ACHN (cell line): ENCODE measurements around the gene GLYATL1B.
"Not testable (repeated sequence)": the region's sequence is repeated elsewhere in the genome, so short reads cannot be mapped to it uniquely, and the experiment has no call there.

Source experiments
- DNase-seq: peaks from one replicate; pipeline ENCODE4 v3.0.0-alpha.2; 2015
- in situ Hi-C: cut with HindIII; loops from 2 replicates; pipeline ENCODE4 v1.10.0; 2017; ENCODE audit warnings: low sequenced_read_pairs, low pct_ligation_motif_present, low pct_unique_long_range_greater_than_20kb

GLYATL1B gene

DNA sequence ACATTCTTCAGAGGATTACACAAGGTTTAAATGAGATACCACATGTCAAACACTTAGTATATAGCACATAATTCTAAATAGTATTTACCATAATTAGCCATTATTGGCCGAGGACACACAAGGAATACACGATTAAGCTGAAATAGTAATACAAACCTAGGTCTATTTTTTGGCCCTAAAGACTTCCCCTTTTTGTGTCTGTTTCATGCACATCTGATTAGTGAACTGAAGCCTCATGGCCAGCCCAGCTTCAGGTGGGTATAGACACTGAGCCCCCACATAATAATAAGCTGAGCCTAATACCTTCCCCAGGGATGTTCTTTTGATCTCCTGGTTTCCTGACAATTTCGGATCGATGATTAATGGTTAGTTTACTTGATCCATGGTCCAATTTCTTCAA is 2.1 kb downstream of the GLYATL1B start:
- DNase-seq: no peak
- in situ Hi-C loops: no loop called here

DNA sequence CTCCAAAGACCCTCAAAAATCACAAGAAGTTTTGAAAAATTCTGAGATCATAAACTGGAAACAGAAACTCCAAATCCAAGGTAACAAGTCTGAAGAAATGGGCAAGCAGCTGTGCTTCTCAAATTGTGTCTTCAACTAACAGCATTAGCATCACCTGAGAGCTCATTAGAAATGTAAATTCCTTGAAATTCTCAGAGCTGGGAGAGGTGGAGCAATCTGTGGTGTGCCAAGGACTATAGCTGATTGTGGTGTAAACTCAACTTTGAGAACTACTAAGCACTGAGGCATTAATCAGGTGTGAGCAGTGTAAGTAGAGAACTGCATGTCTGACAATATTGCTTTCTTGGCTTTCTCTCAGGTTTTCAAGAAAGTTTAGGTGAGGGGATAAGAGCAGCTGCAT is 7.5 kb downstream of the GLYATL1B start:
- in situ Hi-C loops, DNase-seq: not testable (repeated sequence)

DNA sequence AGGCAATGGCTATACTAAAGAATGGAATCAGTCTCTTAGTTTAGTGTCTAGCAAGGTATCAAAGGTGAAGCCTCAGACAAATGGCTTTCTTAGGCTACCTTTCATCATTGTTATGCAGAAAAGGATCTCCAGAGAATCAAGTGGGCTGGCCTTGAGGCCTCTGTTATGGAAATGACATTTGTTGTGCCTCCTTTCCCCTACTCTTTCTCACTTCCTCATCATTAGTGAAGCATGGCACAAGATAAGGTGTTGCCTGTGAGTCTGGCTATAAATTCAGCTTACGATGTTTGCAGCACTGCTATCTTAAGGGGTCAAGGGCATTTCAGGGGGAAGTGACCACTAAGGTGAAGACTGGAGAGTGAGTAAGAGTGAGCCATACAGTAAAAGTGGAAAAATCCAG is 9.1 kb downstream of the GLYATL1B start:
- in situ Hi-C loops, DNase-seq: not testable (repeated sequence)

DNA sequence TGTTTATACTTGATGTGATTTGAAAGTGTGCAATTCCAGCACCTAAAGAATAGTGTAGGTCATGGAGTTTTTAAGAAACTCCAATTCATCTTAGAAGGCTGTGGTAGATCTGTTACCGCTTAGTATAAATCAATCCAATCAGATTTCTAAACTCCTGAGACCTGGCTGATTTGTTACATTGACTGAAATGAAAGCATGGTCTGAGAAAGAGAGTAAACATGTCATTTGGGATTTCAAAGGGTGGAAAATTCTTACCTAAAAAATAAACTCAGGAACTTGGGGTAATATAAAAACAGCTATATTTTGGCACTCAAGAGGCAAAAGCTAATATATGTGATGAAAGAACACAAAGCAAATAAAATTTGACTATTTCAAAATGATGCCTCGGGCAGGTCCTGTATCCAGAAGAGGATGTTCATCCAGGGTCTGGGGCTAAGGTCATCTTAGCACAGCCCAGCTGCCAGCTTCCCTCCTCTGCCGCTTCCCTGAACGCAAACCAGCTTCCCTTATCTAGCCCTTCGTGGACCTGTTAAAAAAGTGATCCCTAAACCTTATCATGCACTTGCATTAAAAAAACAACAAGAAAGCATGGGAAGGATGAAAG is 10.0 kb downstream of the GLYATL1B start:
- in situ Hi-C loops, DNase-seq: not testable (repeated sequence)

DNA sequence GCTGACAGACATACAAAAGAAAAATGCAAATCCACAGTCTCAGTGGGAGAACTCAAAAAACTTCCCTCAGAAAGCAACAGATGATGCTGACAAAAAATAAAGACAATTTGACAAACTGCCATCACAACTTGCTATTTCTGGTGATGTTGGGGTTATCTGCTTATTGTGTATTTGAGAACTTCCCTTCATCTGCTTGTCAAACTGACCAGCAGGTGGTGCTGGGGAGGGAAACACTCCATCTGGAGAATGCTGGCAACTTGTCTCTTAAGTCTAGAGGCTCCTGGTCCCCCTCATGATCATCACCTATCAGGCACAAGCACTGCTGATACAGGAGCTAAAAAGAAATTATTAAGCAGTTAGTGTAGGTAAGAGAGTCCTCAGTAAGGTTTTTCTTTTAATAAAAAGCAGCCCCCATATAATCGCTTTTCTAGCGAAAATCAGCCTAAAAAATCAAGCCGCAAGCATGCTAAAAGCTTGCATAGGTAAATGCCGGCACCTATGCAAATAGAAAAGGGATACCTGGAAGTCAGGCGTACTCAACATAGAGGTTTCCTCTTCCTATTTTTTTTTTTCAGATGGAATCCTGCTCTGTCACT is 11.1 kb downstream of the GLYATL1B start:
- peak; percentile 60 for DNase-seq
- in situ Hi-C loops: no loop called here

DNA sequence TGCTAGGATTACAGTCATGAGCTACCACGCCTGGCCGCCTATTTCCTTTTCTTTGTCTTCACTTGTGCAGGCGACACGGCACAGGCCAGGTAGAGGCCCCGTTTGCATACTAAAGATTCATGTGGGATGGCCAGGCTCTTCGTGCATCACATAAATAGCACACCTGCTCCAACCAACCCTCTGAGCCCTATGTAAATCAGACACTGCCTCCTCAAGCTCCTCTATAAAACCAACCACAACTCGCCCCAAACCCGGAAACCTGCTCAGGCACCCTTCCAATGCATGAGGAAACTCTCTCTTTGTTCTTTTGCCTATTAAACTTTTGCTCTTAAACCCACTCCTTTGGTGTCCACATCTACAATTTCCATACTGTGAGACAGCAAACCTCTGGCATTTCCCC is 11.8 kb downstream of the GLYATL1B start:
- in situ Hi-C loops, DNase-seq: not testable (repeated sequence)

DNA sequence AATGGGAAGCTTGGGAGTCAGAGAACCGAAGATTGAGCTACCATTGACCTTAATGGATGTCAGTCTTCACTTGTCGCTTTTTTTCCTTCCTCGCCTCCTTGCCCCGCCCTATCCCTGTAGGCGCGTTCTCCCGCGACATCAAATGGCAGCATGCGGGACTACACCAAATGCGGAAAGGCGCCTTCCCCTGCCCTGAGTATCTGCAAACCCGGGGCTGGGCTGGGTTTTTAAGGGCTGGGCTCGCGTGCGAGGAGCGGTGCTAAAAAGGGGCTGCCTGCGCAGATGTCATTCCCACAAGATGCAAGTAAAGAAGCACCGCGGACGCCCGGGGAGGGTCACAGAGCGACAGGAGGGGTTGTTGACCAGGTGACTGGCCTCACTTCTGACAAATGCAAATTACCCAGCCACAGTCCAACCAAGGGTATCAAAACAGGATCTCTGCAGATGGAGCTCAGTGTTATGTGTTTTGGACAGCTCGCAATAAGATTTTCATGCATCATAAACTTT is 16.2 kb downstream of the GLYATL1B start:
- peak; percentile 73 for DNase-seq
- in situ Hi-C loops: no loop called here

DNA sequence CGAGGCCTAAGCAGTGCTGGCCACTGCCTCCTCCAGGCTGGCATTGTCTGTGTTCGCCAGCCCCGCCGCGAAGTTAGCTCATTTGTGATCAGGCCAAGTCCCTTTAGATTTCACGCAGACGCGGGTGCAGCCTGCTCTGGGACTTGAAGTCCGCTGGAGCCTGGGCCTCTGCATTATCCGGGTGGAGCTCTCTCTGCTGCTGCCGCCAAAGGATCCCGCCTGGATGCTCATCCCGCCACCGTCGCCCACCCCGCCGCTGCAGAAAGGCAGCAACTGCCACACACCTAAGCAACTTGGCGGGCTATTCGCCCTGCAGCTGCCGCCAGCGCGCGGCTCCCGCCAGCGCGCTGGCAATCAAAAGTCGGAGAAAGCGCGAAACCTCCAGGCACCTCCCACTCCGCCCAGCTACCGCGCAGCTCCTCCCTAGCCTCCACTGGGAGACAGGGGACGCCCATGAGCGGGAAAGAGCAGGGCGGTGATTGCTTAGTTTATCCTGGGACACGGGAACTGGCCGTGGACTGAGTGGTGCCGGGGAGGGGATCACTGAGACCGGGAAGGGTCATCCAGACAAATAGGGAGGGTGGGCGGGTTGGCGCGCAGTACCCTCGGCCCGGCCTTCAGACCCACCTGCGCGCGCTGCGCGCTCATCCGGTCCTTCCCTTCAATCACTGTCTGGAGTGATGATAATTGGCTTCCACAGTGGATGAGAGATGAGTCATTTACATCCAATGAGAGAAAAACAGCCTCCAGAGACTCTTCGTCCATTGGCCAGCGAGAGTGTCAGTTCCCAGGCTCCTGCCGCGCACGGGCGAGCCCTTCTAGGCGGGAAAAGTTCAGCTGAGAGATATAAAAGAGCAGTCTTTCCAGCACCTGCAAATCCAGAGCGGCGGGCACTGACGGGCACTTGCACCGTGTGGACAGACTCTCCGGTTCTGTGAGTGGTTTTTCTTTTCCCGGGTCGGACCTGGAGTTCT is 20.5 kb downstream of the GLYATL1B start, which contains the start of gene FAM111B:
Gene FAM111B (plus strand): TSS at position 875 of the 974 bp plus-strand sequence. CDS start 2,389 bp downstream, outside the sequence.
- peak; percentile 93 for DNase-seq
- in situ Hi-C loops: no loop called here

DNA sequence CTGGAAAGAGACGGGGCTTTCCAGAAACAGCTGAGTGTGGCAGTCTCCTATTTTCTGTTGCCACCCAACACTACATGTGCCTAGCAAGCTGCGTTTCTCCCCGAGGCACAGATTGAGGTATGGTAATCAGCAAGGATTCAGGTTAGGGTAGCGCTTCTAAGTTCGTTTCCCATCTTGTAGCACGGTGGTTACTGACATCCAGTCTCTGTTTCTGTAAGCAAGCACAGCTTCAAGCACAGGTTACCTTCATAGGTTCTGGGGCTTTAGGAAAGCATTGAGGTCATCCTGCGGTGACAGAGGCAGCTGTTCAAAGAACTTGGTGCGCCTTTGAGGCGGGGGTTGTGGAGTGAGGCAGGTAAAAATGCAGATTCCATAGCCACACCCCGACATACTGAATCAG is 21.6 kb downstream of the GLYATL1B start:
- DNase-seq, in situ Hi-C loops: not testable (repeated sequence)

DNA sequence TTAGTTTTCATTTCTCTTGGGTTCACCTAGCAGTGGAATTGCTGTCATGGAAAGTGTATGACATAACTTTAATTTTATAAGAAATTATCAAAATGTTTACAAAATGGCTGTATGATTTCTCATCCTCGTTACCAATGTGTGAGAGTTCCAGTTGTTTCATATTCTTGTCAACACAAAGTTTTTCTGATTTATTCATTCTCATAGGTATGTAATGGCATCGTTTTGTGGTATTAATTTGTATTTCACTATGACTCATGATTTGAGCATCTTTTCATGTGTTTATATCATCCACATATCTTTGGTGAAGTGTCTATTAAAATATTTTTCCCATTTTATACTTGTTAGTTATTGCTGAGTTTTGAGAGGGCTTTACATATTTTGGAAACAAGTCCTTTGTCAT is 26.4 kb downstream of the GLYATL1B start:
- no peak for DNase-seq
- in situ Hi-C loops: no loop called here

DNA sequence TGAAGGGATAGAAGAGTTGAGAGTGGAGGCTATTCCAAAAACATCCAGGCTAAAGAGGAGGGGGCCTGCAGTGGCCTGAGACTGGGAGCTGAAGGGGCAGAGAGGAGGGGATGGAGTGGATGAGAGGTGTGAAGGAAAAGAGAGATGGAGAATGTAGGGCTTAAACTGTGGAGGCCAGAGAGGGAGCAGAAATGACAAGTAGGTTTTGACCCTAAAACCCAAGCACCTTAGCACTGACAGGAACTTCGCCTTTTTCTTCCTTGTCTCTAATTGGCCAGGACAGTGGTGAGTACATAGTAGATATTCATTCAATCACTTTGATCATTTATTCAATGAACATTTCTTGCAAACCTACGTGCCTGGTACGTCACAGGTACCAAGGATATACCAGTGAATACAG is 28.2 kb downstream of the GLYATL1B start:
- in situ Hi-C loops: no loop called here
- no peak for DNase-seq

DNA sequence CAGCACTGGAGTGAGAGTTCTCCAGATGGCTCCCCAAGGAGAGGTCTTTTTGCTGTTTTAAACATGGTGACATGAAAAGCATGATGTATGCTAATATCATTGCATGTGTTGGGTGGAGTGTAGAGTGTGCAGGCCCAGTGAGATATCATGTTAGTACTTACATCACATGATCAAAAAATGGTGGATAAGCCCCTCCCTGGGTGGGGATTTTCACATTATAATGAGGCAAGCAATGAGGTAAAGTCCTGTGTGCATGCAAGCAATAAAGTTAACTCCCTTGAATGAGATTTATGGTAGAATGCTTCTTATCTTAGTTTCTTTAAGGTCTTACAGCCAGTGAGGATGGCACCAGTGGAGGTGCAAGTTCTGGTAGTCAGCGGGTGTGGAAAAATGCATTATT is 29.4 kb downstream of the GLYATL1B start:
- DNase-seq: no peak
- in situ Hi-C loops: no loop called here

DNA sequence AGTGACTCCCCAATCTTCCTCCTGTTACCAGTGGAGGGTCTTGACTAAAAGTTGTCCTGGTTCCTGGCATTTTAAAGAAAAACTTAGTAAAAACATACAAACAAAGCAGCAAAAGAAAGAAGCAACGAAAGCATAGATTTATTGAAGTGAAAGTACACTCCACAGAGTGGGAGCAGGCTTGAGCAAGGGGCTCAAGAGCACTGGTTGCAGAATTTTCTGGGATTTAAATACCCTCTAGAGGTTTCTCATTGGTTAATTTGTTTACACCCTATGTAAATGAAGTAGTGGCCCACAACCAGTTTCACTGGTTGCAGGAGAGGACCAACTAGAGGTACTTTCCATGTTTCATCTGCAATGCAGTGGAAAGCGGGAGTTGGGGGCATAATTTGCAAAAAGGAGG is 31.7 kb downstream of the GLYATL1B start:
- DNase-seq: no peak
- in situ Hi-C loops: no loop called here

DNA sequence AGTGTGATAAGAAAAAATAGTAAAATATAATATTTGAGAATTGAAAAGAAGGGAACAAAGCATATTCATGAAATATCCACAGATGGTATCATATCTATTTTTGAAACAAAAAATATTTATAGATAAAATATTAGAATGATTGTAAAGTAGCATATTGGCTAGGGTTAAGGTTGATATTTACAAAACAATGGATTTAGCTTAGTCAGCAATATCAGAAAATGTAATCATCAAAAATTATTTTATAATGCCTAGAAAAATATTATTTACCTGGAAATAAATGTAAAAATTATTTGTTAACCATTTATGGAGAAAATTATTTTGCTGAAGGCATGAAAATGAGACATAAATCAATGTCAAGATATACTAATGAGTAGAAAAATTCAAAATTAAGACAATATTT is 33.7 kb downstream of the GLYATL1B start:
- no peak for DNase-seq
- in situ Hi-C loops: no loop called here

DNA sequence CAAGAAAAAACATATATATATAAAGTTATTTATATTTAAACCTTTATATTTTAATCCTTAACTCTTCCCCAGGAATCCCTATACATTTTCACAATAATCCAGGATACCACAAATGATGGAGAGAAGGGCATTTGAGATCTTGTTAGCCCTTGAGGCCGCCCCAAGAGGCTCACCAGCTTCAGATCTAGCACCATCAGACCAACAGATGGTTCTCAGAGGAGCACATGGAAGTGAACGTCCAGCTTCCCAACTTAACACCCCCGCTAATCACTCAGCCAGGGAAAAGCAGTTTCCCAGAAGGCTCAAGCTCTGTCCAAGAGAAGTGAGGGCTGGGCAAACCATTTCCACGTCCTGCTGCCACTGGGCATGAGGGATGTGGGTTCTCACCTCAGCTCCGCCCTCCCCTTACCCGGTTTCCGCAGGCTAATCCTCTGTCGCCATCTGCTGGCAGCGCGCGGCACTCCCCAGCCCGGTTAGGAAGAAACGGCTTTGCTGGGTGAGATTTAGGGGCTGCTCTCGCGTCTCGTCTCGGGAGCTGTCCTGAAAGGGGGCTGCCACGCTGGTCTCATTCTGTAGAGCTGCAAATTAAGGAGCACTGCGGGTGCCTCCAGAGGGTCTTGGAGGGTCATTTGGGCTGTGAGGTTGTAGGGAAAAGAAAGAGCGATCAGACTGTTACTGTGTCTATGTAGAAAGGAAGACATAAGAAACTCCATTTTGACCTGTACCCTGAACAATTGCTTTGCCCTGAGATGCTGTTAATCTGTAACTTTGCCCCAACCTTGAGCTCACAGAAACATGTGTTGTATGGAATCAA is 49.7 kb downstream of the GLYATL1B start:
- in situ Hi-C loops: no loop called here
- peak; percentile 72 for DNase-seq

DNA sequence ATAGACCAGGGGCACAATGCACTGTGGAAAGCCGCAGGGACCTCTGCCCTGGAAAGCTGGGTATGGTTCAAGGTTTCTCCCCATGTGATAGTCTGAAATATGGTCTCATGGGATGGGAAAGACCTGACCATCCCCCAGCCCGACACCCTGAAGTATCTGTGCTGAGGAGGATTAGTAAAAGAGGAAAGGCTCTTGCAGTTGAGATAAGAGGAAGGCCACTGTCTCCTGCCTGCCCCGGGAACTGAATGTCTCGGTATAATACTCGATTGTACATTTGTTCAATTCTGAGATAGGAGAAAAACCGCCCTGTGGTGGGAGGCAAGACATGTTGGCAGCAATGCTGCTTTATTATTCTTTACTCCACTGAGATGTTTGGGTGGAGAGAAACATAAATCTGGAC is 50.4 kb downstream of the GLYATL1B start:
- DNase-seq, in situ Hi-C loops: not testable (repeated sequence)

DNA sequence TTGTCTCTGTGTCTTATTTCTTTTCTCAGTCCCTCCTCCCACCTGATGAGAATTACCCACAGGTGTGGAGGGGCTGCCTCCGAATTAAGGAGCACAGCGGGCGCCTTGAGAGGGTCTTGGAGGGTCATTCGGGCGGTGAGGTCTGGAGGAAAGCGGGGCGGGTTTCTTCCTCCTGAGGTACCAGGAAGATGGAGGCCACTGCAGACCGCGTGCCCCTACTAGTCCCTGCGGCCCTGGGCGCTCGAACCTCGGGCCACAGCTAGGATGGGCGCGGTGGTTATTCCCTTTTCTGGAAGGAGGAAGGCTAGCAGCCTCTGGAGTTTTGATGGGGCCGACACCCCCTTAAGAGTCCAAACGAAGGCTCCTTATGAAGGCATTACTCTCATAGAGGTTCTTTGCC is 51.1 kb downstream of the GLYATL1B start:
- in situ Hi-C loops: no loop called here
- DNase-seq: no peak

DNA sequence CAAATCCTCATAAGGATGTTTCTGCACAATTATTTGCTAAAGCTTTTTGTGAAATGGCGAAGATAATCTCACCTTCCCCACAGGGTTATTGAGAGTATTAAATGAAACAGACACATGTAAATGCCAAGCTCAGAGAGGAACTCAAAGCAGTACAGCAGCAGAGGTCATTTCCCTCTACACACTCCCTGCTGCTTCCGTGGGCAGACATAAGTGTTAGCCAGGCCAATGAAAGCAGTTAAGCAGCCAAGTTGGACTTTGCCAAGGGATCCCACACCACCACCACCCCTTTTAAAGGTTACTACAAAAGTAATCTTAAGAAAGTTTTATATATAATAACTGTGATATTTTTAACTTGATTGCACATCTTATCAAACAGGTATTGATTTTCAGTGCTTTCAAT is 52.5 kb downstream of the GLYATL1B start:
- DNase-seq: no peak
- in situ Hi-C loops: no loop called here
